ENCODE results near the gene CD248.
A peak's percentile ranks its signal among the peaks of the same experiment; 100 is the strongest.

The CD248 gene
- long read RNA-seq = 0 reads

DNA sequence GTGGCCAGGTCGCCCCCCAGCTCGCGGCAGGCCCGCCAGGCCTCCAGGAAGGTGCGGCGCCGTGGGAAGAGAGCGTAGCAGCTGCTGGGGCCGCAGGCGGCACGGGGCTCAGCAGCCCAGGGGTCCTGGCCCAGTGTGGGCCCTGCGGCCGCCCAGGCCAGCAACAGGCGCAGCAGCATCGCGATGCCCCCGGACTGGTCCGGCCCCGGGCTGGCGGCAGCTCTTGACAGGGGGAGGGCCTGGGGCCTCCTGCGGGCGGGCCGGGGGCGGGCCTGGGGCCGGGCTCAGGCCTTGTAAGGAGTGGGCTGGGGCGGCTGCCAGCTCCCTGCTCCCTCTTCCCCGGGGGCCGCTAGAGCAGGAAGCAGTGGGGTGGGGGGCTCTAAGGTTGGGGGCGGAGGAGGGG lies at the start of gene CD248:
TSS of gene CD248 (minus strand) at position 196 of the 403 bp plus-strand sequence. CDS start at position 179, 17 bp downstream.
- no peak for DNase-seq (ENCODE audit: low read depth in 1 of 2, low spot score in 1 of 2)
- TF ChIP-seq POLR2AphosphoS5 (IDR thresholded peaks at IDR 0.05; ENCODE audit: low read depth) = no peak
- no peaks in the 10 kb centered on the region for H3K27me3 ChIP-seq (ENCODE audit: insufficient read depth, poor library complexity, severe bottlenecking)
- H3K4me3 ChIP-seq (replicated peaks; ENCODE audit: insufficient read depth, low read length) = no peak within 1 kb of the TSS
- peak within 1 kb of the TSS; percentile 68 for H3K27ac ChIP-seq (replicated peaks)

- no peaks in the 10 kb centered on the region for H3K27me3 ChIP-seq (ENCODE audit: insufficient read depth, poor library complexity, severe bottlenecking)
- TF ChIP-seq SPI1 (IDR thresholded peaks at IDR 0.05; ENCODE audit: borderline replicate concordance, low read depth) (no peak), POLR2AphosphoS5 (IDR thresholded peaks at IDR 0.05; ENCODE audit: low read depth) (peak; percentile 82)
- TF ChIP-seq, protein P1, sequence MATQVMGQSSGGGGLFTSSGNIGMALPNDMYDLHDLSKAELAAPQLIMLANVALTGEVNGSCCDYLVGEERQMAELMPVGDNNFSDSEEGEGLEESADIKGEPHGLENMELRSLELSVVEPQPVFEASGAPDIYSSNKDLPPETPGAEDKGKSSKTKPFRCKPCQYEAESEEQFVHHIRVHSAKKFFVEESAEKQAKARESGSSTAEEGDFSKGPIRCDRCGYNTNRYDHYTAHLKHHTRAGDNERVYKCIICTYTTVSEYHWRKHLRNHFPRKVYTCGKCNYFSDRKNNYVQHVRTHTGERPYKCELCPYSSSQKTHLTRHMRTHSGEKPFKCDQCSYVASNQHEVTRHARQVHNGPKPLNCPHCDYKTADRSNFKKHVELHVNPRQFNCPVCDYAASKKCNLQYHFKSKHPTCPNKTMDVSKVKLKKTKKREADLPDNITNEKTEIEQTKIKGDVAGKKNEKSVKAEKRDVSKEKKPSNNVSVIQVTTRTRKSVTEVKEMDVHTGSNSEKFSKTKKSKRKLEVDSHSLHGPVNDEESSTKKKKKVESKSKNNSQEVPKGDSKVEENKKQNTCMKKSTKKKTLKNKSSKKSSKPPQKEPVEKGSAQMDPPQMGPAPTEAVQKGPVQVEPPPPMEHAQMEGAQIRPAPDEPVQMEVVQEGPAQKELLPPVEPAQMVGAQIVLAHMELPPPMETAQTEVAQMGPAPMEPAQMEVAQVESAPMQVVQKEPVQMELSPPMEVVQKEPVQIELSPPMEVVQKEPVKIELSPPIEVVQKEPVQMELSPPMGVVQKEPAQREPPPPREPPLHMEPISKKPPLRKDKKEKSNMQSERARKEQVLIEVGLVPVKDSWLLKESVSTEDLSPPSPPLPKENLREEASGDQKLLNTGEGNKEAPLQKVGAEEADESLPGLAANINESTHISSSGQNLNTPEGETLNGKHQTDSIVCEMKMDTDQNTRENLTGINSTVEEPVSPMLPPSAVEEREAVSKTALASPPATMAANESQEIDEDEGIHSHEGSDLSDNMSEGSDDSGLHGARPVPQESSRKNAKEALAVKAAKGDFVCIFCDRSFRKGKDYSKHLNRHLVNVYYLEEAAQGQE (IDR thresholded peaks at IDR 0.05; ENCODE audit: insufficient replicate concordance, low read depth) = no peak
- H3K4me3 ChIP-seq (replicated peaks; ENCODE audit: insufficient read depth, low read length) = no peak overlapping the region
- H3K27ac ChIP-seq (replicated peaks) = no peak overlapping the region
- DNase-seq (ENCODE audit: low read depth in 1 of 2, low spot score in 1 of 2) = no peak
Observed at GRCh38 chr11:66365711-66366619, 49.1 kb upstream of the CD248 start.

GRCh38 chr11:66365166-66365565 lies 48.3 kb upstream of the CD248 start:
- Histone ChIP-seq H3K27me3 (ENCODE audit: insufficient read depth, poor library complexity, severe bottlenecking) (no peaks in the 10 kb centered on the region), H3K4me3 (replicated peaks; ENCODE audit: insufficient read depth, low read length) (no peak overlapping the region), H3K27ac (replicated peaks) (no peak overlapping the region)
- TF ChIP-seq CTCF (IDR thresholded peaks at IDR 0.05; ENCODE audit: insufficient read depth, low read length) (no peak), POLR2AphosphoS5 (IDR thresholded peaks at IDR 0.05; ENCODE audit: low read depth) (no peak), GABPA (IDR thresholded peaks at IDR 0.05; ENCODE audit: low read depth) (no peak), SPI1 (IDR thresholded peaks at IDR 0.05; ENCODE audit: borderline replicate concordance, low read depth) (no peak)
- TF ChIP-seq, protein P1 (IDR thresholded peaks at IDR 0.05; ENCODE audit: insufficient replicate concordance, low read depth) = no peak
- no peak for DNase-seq (ENCODE audit: low read depth in 1 of 2, low spot score in 1 of 2)

DNA sequence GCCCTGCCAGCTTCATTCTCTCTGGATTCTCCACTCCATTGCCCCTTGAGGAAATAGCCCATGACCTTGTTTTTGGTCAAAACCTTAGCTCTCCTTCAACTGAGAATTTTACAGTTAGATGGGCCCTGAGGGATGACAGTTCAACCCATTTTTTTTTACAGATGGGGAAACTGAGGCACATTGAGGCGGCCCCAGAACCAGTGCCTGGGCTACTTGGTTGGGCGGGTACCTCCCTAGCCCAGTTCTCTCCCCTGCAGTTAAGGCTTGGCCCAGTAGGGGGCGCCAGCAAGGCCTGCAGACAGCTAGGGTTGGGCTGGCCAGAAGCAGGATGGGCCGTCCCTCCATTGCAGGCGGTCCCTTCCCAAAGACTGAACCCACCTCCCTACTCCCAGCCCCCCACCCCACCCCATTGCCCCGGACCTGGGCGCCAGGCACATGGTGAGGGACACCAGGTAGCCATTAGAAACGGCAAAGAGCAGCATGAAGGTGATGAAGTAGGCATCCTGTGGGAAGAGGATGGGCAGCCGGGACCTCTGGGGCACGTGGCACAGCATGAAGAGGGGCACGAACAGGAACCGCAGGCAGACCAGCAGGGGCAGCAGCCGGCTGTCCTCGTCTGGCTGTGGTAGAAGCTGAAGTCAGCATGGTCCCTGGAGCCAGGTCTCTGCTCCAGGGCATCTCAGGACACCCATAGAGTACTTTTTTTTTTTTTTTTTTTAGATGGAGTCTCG lies 47.1 kb upstream of the CD248 start:
- Histone ChIP-seq H3K4me3 (replicated peaks; ENCODE audit: insufficient read depth, low read length) (no peak overlapping the region), H3K27ac (replicated peaks) (no peak overlapping the region), H3K27me3 (ENCODE audit: insufficient read depth, poor library complexity, severe bottlenecking) (no peaks in the 10 kb centered on the region)
- DNase-seq (ENCODE audit: low read depth in 1 of 2, low spot score in 1 of 2) = peak in 1 of 2 experiments; percentile 73
- TF ChIP-seq CTCF (IDR thresholded peaks at IDR 0.05; ENCODE audit: insufficient read depth, low read length) = peak; percentile 83
- TF ChIP-seq, protein P1 (IDR thresholded peaks at IDR 0.05; ENCODE audit: insufficient replicate concordance, low read depth) = no peak
- TF ChIP-seq POLR2AphosphoS5 (IDR thresholded peaks at IDR 0.05; ENCODE audit: low read depth) = peak; percentile 28; the same call in 1 of the 2 replicates
- TF ChIP-seq SPI1 (IDR thresholded peaks at IDR 0.05; ENCODE audit: borderline replicate concordance, low read depth) = no peak
- no peak for TF ChIP-seq GABPA (IDR thresholded peaks at IDR 0.05; ENCODE audit: low read depth)

All from HL-60 (cell line).